Activated T-cell treated with anti-CD3 and anti-CD28 coated beads for 48 hours (primary cell): ENCODE results near the gene TAF7L.

Experiments used
- DNase-seq: peaks from one replicate; pipeline ENCODE4 v3.0.0-alpha.2; 2020; ENCODE audit warnings: low read depth

TAF7L gene

DNA sequence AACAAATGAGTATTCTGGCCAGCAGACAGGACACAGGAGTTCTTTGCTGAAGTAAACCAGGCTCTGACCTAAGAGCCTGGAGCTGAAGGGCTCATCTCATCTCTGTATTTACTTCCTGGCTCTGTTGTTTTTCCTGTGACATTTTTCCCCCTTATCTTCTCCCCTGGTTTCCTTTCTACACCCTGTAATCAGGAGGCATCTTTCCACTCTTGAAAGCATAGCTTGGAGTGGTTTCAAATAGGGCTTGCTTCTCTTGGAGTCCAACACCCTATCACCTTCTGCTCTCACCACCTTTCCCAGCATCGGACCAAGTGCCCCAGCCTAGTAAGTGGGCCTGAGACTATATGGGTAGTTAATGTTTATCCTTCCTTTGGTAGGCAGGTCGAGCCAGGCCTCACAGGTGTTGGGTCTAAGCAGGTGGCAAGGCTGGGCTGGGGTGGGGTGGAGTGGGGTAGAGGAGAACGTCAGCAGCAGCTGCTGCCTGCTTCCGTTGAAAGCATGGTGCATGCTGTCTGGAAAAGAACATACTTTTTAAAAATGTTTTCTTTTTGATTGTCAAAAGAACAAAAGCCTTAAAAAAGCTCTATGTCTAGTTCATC lies 70.4 kb downstream of the TAF7L start:
- no peak for DNase-seq

DNA sequence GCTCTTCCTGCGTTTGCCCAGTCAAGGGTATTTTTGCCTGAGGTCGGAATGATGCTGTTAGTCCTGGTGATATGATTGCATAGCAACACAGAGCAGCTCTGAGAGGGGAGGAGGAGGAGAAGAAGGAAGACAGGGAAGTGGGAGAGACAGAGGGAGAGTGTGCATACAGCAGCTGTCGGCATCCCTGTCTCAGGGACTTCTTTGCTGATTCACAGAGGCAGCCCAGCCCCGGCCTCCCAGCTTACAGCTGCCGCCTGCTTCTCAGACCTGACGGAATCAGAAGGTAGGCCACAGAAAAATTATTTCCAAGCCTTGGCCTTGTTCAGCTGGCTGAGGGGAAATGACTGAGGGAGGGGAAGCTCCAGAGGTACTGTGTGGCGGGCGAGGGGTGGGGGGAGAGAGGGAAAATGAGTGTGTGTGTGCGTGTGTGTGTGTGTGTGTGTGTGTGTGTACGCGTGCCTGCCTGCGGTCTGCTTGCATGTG lies 71.2 kb downstream of the TAF7L start:
- no peak for DNase-seq

DNA sequence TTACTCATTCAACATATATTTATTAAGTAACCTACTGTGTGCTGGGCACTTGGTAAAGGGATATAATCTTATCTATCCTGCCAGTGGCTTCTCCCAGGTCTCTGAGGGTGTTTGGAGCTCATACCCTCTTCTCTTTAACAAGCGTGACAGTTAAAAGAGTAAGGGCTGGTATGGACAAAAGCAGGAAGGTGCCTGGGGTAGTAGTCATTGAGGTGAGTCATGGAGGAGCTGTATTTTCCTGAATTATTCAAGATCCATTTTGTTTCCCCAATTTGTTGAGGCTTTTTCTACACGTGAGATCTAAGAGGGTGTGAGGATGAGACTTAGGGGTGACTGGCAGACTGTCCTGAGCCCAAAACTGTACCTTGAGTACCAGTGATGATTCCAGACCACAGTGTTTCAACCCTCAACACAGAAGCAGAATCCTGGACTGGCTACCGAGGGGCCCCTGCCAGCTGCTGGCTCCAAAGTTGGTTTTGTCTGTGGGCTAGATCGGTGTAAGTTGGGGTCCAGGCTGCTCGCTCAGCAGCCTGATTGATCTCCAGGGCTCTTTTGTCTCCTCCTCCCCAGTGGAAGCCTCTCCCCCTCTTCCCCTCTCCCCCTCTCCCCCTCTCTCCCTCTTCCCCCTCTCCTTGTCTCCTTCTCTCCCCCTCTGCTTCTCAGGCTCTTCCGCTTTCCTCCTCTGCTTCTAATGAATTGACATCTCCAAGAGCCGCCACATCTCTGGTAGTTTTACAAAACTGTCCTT lies 71.8 kb downstream of the TAF7L start, which contains the start of gene DRP2:
Gene DRP2, plus strand, starts transcription at position 671 of the 748 bp plus-strand sequence. CDS start 11,862 bp downstream, outside the sequence.
- no peak for DNase-seq
